Measurements from ENCODE around the gene OGT. TPM values are rescaled to one million over a fixed set of nuclear protein-coding genes. Genes with fewer than 3 reads are reported as not detected.

OGT gene
- 54.4 and 139 TPM in 2 replicates for total RNA-seq

GRCh38 chrX:71532753-71533425 lies at the start of gene OGT:
TSS of gene OGT (plus strand) at chrX:71533104. CDS start at chrX:71533300, 196 bp downstream.

GRCh38 chrX:71578253-71579135 lies 45.6 kb downstream of the OGT start, which contains the start of gene GCNA:
TSS of gene GCNA (plus strand) at chrX:71578437. CDS start at chrX:71580822, 2,385 bp downstream.

GRCh38 chrX:71618303-71618721 lies 85.4 kb downstream of the OGT start, which contains the start of gene CXCR3:
TSS of gene CXCR3 (minus strand) at chrX:71618511. CDS start at chrX:71618449, 62 bp downstream.

Other genes with a start within 250 kb of the OGT start
- gene NONO, start 249.5 kb upstream of the OGT start, total RNA-seq = 344 and 430 TPM in 2 replicates
- gene ITGB1BP2, start 231.4 kb upstream of the OGT start, total RNA-seq = 1.1 and 5.2 TPM in 2 replicates
- 41.3 and 64.4 TPM in 2 replicates for gene TAF1, start 166.7 kb upstream of the OGT start, total RNA-seq
- 1.9 and 3.2 TPM in 2 replicates for gene GCNA, start 45.3 kb downstream of the OGT start, total RNA-seq
- not detected in 2 replicates for gene CXCR3, start 85.4 kb downstream of the OGT start, total RNA-seq
- gene CXorf49, start 185.2 kb downstream of the OGT start, total RNA-seq = not detected in 2 replicates
- not detected in 2 replicates for gene CXorf49B, start 230.2 kb downstream of the OGT start, total RNA-seq

All from bladder microvascular endothelial cell (primary cell).